ENCODE measurements around the gene SIK3.

SIK3 gene

GRCh38 chr11:116814502-116814901 is 283.7 kb downstream of the SIK3 start:
- Histone ChIP-seq H3K4me1 (ENCODE audit: control insufficient read depth in 1 of 2, insufficient read depth in 1 of 2, low read depth in 1 of 2, low read length in 1 of 2) (no peaks in the 10 kb centered on the region), H3K27me3 (no peaks in the 10 kb centered on the region), H3K36me3 (no peaks in the 10 kb centered on the region), H3K4me3 (ENCODE audit: low read depth in 1 of 2, low read length in 1 of 2) (no peak overlapping the region), H3K27ac (no peak overlapping the region), H3K9me3 (no peaks in the 10 kb centered on the region)
- TF ChIP-seq CTCF (IDR thresholded peaks at IDR 0.05): no peak

- Histone ChIP-seq H3K9me3 (no peaks in the 10 kb centered on the region), H3K4me1 (ENCODE audit: control insufficient read depth in 1 of 2, insufficient read depth in 1 of 2, low read depth in 1 of 2, low read length in 1 of 2) (no peaks in the 10 kb centered on the region), H3K36me3 (no peaks in the 10 kb centered on the region), H3K4me3 (ENCODE audit: low read depth in 1 of 2, low read length in 1 of 2) (no peak overlapping the region), H3K27ac (no peak overlapping the region), H3K27me3 (no peaks in the 10 kb centered on the region)
- no peak for TF ChIP-seq CTCF (IDR thresholded peaks at IDR 0.05)
Observed at GRCh38 chr11:116813781-116814471, 284.3 kb downstream of the SIK3 start.

- Histone ChIP-seq H3K9me3 (no peaks in the 10 kb centered on the region), H3K4me3 (ENCODE audit: low read depth in 1 of 2, low read length in 1 of 2) (no peak overlapping the region), H3K36me3 (no peaks in the 10 kb centered on the region), H3K27me3 (no peaks in the 10 kb centered on the region), H3K4me1 (ENCODE audit: control insufficient read depth in 1 of 2, insufficient read depth in 1 of 2, low read depth in 1 of 2, low read length in 1 of 2) (no peaks in the 10 kb centered on the region), H3K27ac (no peak overlapping the region)
- TF ChIP-seq CTCF (IDR thresholded peaks at IDR 0.05): no peak
Observed at GRCh38 chr11:116813170-116813569, 285.1 kb downstream of the SIK3 start.

- Histone ChIP-seq H3K4me3 (ENCODE audit: low read depth in 1 of 2, low read length in 1 of 2) (no peak overlapping the region), H3K9me3 (no peaks in the 10 kb centered on the region), H3K27ac (no peak overlapping the region), H3K36me3 (no peaks in the 10 kb centered on the region), H3K4me1 (ENCODE audit: control insufficient read depth in 1 of 2, insufficient read depth in 1 of 2, low read depth in 1 of 2, low read length in 1 of 2) (no peaks in the 10 kb centered on the region), H3K27me3 (no peaks in the 10 kb centered on the region)
- TF ChIP-seq CTCF (IDR thresholded peaks at IDR 0.05): no peak
Observed at GRCh38 chr11:116812109-116812508, 286.1 kb downstream of the SIK3 start.

- no peaks in the 10 kb centered on the region for H3K27me3 ChIP-seq
- no peaks in the 10 kb centered on the region for H3K9me3 ChIP-seq
- H3K4me1 ChIP-seq (ENCODE audit: control insufficient read depth in 1 of 2, insufficient read depth in 1 of 2, low read depth in 1 of 2, low read length in 1 of 2): no peaks in the 10 kb centered on the region
- H3K4me3 ChIP-seq (ENCODE audit: low read depth in 1 of 2, low read length in 1 of 2): no peak overlapping the region
- H3K36me3 ChIP-seq: no peaks in the 10 kb centered on the region
- TF ChIP-seq CTCF (IDR thresholded peaks at IDR 0.05): no peak
- no peak overlapping the region for H3K27ac ChIP-seq
Observed at GRCh38 chr11:116811194-116811593, 287.0 kb downstream of the SIK3 start.
